Lower leg skin (tissue), 3 donors: ENCODE measurements around the gene GREB1.

Source experiments
- CTCF ChIP-seq, 3 donors: fragments of 450-650 bp; IDR thresholded peaks; one replicate each; pipeline ENCODE4 v1.5.1; 2016; ENCODE audit warnings: antibody characterized with exemption in 3 of 3, mild to moderate bottlenecking in 3 of 3, moderate library complexity in 2 of 3
- POLR2A ChIP-seq, 2 donors: fragments of 450-650 bp; IDR thresholded peaks; one replicate each; pipeline ENCODE4 v1.6.1; 2016 to 2017; ENCODE audit warnings: antibody characterized with exemption in 2 of 2, mild to moderate bottlenecking in 1 of 2, moderate library complexity in 1 of 2

GRCh38 chr2:11539317-11540147 is 5.7 kb downstream of the GREB1 start:
- TF ChIP-seq CTCF (IDR thresholded peaks at IDR 0.05) (no peak), POLR2A (IDR thresholded peaks at IDR 0.05) (no peak)
